AG10803 (cell line): ENCODE measurements around the gene C2CD3.

Experiments
- DNase-seq: peaks from one replicate; pipeline ENCODE4 v3.0.0; 2010; ENCODE audit warnings: low read depth
- H3K4me3 ChIP-seq: 2 replicates; pipeline ENCODE4 v1.5.1; 2011; ENCODE audit warnings: mild to moderate bottlenecking, low read length, control low read depth
- CTCF ChIP-seq: conservative IDR thresholded peaks from 2 replicates; pipeline ENCODE4 v1.5.1; 2011; ENCODE audit warnings: mild to moderate bottlenecking, low read length, control low read depth, inconsistent platforms

The C2CD3 gene

GRCh38 chr11:74009675-74010305 lies 161.0 kb downstream of the C2CD3 start:
- no peak overlapping the region for H3K4me3 ChIP-seq
- TF ChIP-seq CTCF = no peak
- no peak for DNase-seq

- no peak for DNase-seq
- no peak overlapping the region for H3K4me3 ChIP-seq
- no peak for TF ChIP-seq CTCF
These were observed 161.6 kb downstream of the C2CD3 start for GRCh38 chr11:74009230-74009547.

GRCh38 chr11:74008373-74009229 lies 162.2 kb downstream of the C2CD3 start, which contains the start of gene UCP3:
UCP3 (minus strand) TSS chr11:74009085; CDS start chr11:74007042, 2,043 bp downstream.
- no peak for TF ChIP-seq CTCF
- no peak within 1 kb of the TSS for H3K4me3 ChIP-seq
- DNase-seq = no peak

GRCh38 chr11:74007691-74008372 lies 163.0 kb downstream of the C2CD3 start:
- no peak for DNase-seq
- TF ChIP-seq CTCF = no peak
- no peak overlapping the region for H3K4me3 ChIP-seq

- no peak overlapping the region for H3K4me3 ChIP-seq
- DNase-seq = no peak
- TF ChIP-seq CTCF = no peak
These were observed 164.0 kb downstream of the C2CD3 start for GRCh38 chr11:74006743-74007304.

GRCh38 chr11:74005721-74006517 lies 164.9 kb downstream of the C2CD3 start:
- DNase-seq = no peak
- TF ChIP-seq CTCF = no peak
- no peak overlapping the region for H3K4me3 ChIP-seq
